Vagina (tissue), 2 donors: ENCODE results near the gene AP4E1.

ENCODE experiments used
- CTCF ChIP-seq, 3 experiments: fragments of 450-650 bp in 2 of 3; fragments of 200-600 bp in 1 of 3; sonication (generic) in 1 of 3; IDR thresholded peaks; one replicate each; pipeline ENCODE4 v1.5.1; 2017 to 2019; ENCODE audit warnings: antibody characterized with exemption in 3 of 3, mild to moderate bottlenecking in 2 of 3, moderate library complexity in 2 of 3
- POLR2A ChIP-seq, 2 donors: fragments of 450-650 bp; IDR thresholded peaks; one replicate each; pipeline ENCODE4 v1.6.1; 2017; ENCODE audit warnings: antibody characterized with exemption in 2 of 2, mild to moderate bottlenecking in 2 of 2, moderate library complexity in 2 of 2

GRCh38 chr15:50930792-50931191, 22.3 kb downstream of the AP4E1 start:
- no peak for TF ChIP-seq CTCF (IDR thresholded peaks at IDR 0.05)
- no peak for TF ChIP-seq POLR2A (IDR thresholded peaks at IDR 0.05)
